Activated CD4-positive, alpha-beta T cell treated with anti-CD3 and anti-CD28 coated beads, Interleukin-2, amount 50 U/mL, for 48 hours (primary cell): ENCODE results near the gene TBC1D25.

Source experiments
- DNase-seq, 2 experiments: peaks; one replicate each; pipeline ENCODE4 v3.0.0-alpha.2; 2020

TBC1D25 gene

DNA sequence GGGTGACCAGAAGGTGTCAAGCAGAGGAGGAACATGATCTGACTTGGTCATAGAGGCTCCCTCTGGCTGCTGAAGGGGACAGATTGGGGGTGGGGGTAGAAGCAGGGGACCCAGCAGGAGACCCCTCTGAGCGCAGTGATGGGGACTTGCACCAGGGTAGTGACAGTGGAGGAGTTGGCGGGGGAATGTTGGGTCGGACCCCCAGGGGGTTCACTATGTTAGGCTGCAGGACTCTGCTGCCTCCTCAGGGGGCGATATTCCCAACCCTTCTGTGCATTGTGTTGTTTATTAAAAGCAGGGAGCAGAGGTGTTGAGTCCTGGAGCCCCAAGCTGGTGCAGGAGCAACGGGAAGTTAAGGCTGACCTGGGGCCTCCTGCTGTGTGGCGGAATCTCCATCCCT, 66.6 kb downstream of the TBC1D25 start:
- no peak for DNase-seq

GRCh38 chrX:48611703-48612102, 72.2 kb downstream of the TBC1D25 start:
- no peak for DNase-seq
